ENCODE measurements around the gene ZNF697.
"Not testable (repeated sequence)": the region's sequence is repeated elsewhere in the genome, so short reads cannot be mapped to it uniquely, and the experiment has no call there.

GRCh38 chr1:119616748-119617147 lies 31.3 kb downstream of the ZNF697 start:
- TF ChIP-seq POLR2A, POLR2AphosphoS5, EP300 (IDR thresholded peaks at IDR 0.05): not testable (repeated sequence)
- TF ChIP-seq, protein P1, sequence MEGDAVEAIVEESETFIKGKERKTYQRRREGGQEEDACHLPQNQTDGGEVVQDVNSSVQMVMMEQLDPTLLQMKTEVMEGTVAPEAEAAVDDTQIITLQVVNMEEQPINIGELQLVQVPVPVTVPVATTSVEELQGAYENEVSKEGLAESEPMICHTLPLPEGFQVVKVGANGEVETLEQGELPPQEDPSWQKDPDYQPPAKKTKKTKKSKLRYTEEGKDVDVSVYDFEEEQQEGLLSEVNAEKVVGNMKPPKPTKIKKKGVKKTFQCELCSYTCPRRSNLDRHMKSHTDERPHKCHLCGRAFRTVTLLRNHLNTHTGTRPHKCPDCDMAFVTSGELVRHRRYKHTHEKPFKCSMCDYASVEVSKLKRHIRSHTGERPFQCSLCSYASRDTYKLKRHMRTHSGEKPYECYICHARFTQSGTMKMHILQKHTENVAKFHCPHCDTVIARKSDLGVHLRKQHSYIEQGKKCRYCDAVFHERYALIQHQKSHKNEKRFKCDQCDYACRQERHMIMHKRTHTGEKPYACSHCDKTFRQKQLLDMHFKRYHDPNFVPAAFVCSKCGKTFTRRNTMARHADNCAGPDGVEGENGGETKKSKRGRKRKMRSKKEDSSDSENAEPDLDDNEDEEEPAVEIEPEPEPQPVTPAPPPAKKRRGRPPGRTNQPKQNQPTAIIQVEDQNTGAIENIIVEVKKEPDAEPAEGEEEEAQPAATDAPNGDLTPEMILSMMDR (IDR thresholded peaks at IDR 0.05) = not testable (repeated sequence)
